OCI-LY7 (cell line): ENCODE data around the gene AKT1. TPM values are rescaled to one million over a fixed set of nuclear protein-coding genes. Genes with fewer than 3 reads are reported as not detected.

Source experiments
- BruUV-seq: library from RNA; stranded (reverse); fragments of 400-500 nt; replicated peaks from 2 replicates; lab custom pipeline; 2021; lab: Mats Ljungman, UMichigan
- CTCF ChIA-PET: fragments of 300-600 bp; sonication (Branson Sonifier 250); formaldehyde crosslinking; loops from one replicate; lab custom pipeline; 2022; ENCODE audit warnings: antibody characterized with exemption; ENCODE audit not compliant: unreplicated experiment; lab: Charles Lee
- POLR2A ChIA-PET: fragments of 300-600 bp; sonication (Branson Sonifier 250); formaldehyde crosslinking; loops from one replicate; lab custom pipeline; 2022; ENCODE audit warnings: antibody characterized with exemption; lab: Charles Lee
- DNase-seq: peaks from one replicate; pipeline ENCODE4 v3.0.0-alpha.2; 2015; ENCODE audit warnings: low spot score
- H2AFZ ChIP-seq: fragments of 200-600 bp; sonication (generic), shearing (Covaris generic); 2 replicates; pipeline ENCODE4 v1.6.1; 2014; ENCODE audit warnings: mild to moderate bottlenecking, antibody characterized with exemption, low read length, moderate library complexity
- H3K27ac ChIP-seq: fragments of 200-600 bp; sonication (generic); 2 replicates; pipeline ENCODE4 v1.5.1; 2014; ENCODE audit warnings: mixed run types, low read depth, mild to moderate bottlenecking, moderate library complexity, low read length, inconsistent platforms; ENCODE audit not compliant: poor library complexity, severe bottlenecking
- H3K36me3 ChIP-seq: fragments of 200-600 bp; sonication (generic); 2 replicates; pipeline ENCODE4 v1.6.1; 2014; ENCODE audit warnings: mild to moderate bottlenecking, antibody characterized with exemption, low read length, moderate library complexity, mixed read lengths; ENCODE audit not compliant: insufficient read depth
- H3K4me1 ChIP-seq: fragments of 200-600 bp; sonication (generic); 2 replicates; pipeline ENCODE4 v1.5.1; 2014; ENCODE audit warnings: mild to moderate bottlenecking, low read length; ENCODE audit not compliant: insufficient read depth, poor library complexity, severe bottlenecking
- H3K4me2 ChIP-seq: fragments of 200-600 bp; sonication (generic); 2 replicates; pipeline ENCODE4 v1.6.1; 2014; ENCODE audit warnings: mild to moderate bottlenecking, low read length
- H3K4me3 ChIP-seq: fragments of 200-600 bp; sonication (generic); 2 replicates; pipeline ENCODE4 v1.5.1; 2014; ENCODE audit warnings: mild to moderate bottlenecking, low read depth, low read length; ENCODE audit not compliant: poor library complexity, severe bottlenecking
- H3K79me2 ChIP-seq: fragments of 200-600 bp; sonication (generic); 2 replicates; pipeline ENCODE4 v1.6.1; 2016; ENCODE audit warnings: low read depth, mild to moderate bottlenecking, low read length, moderate library complexity, mixed read lengths; ENCODE audit not compliant: insufficient read depth
- H3K9me2 ChIP-seq: fragments of 200-600 bp; sonication (generic); 2 replicates; pipeline ENCODE4 v1.6.1; 2016; ENCODE audit warnings: mild to moderate bottlenecking, low read length, mixed read lengths; ENCODE audit not compliant: insufficient read depth
- H3K9me3 ChIP-seq: fragments of 200-600 bp; sonication (generic); 2 replicates; pipeline ENCODE4 v1.6.1; 2014; ENCODE audit warnings: mild to moderate bottlenecking, mixed run types, low read length, mixed read lengths
- H4K20me1 ChIP-seq: fragments of 200-600 bp; sonication (generic); 2 replicates; pipeline ENCODE4 v1.6.1; 2014; ENCODE audit warnings: mild to moderate bottlenecking, antibody characterized with exemption, low read length, moderate library complexity, mixed read lengths; ENCODE audit not compliant: insufficient read depth
- EZH2phosphoT487 ChIP-seq: fragments of 200-600 bp; sonication (generic); IDR thresholded peaks from 2 replicates; pipeline ENCODE4 v1.6.1; 2018; ENCODE audit warnings: low read depth, borderline replicate concordance, mild to moderate bottlenecking, mixed run types, antibody characterized with exemption, low read length, moderate library complexity, mixed read lengths
- intact Hi-C: fragments of 100-400 bp; cut with micrococcal nuclease; formaldehyde crosslinking; loops from one replicate; pipeline ENCODE4 v1.10.0; 2022; ENCODE audit not compliant: unreplicated experiment
- total RNA-seq, 2 experiments: library from RNA; depleted of rRNA in 1 of 2; stranded (reverse); fragments of >200 nt in 1 of 2; shearing (Covaris generic) in 1 of 2; gene quantifications; 2 replicates each; pipeline ENCODE4 v1.2.3, GENCODE V29; 2014 to 2022
- TF ChIP-seq, protein P1 (sequence below): fragments of 200-600 bp; sonication (generic); conservative IDR thresholded peaks from 2 replicates; pipeline ENCODE4 v1.5.1; 2014; ENCODE audit warnings: mild to moderate bottlenecking, antibody characterized with exemption, low read length, moderate library complexity, mixed read lengths

The AKT1 gene
- total RNA-seq, 2 experiments from 2014 or later = 75.4 to 108 TPM

DNA sequence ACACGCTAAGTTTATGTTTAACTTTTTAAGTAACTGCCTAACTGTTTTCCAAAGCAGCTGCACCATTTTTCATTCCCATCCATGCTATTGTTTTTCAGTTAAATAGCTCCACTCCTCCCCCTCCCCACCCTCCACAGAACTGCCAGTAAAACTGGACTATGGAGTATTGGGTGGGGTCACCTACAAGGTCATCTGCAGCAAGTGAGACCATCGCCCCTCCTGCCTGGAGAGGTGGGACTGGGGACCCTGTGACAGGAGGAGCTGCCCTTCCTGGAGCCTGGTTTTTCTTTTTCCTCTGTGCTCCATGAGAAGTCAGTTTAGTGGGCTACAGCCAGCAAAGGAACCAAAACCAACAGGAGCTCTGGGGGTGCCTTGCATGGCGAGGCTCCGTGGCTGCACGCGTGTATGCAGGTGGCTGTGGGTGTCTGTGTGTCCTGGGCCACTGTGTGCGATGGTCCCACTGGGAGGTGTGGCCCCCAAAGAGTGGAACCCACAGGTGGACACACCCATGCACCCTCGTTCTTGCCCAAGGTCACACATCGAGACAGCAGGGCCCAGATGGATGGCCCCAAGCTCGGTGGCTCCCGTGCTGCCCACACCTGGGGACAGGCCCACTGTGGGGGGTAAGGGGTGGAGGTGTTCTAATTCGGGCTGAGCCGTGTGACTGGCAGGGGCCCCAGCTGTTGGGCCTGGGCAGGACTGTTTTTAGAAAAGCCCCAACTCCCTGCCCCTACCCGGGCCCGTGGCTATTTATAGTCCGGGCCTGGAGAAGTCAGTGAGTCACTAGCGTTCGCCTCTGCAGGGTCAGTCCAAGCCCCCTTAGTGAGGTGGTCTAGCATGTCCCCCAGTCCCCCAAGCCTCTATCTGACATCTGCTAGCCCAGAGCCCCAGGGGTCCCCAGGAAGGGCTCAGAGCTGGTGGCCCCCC is 73.8 kb downstream of the AKT1 start:
- BruUV-seq = no TSS peak
- H3K4me2 ChIP-seq = no peak overlapping the region
- no peaks in the 10 kb centered on the region for H3K36me3 ChIP-seq
- no peaks in the 10 kb centered on the region for H3K79me2 ChIP-seq
- POLR2A ChIA-PET = no interaction called here
- intact Hi-C loops = no loop called here
- H3K9me3 ChIP-seq = no peaks in the 10 kb centered on the region
- TF ChIP-seq, protein P1, sequence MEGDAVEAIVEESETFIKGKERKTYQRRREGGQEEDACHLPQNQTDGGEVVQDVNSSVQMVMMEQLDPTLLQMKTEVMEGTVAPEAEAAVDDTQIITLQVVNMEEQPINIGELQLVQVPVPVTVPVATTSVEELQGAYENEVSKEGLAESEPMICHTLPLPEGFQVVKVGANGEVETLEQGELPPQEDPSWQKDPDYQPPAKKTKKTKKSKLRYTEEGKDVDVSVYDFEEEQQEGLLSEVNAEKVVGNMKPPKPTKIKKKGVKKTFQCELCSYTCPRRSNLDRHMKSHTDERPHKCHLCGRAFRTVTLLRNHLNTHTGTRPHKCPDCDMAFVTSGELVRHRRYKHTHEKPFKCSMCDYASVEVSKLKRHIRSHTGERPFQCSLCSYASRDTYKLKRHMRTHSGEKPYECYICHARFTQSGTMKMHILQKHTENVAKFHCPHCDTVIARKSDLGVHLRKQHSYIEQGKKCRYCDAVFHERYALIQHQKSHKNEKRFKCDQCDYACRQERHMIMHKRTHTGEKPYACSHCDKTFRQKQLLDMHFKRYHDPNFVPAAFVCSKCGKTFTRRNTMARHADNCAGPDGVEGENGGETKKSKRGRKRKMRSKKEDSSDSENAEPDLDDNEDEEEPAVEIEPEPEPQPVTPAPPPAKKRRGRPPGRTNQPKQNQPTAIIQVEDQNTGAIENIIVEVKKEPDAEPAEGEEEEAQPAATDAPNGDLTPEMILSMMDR = no peak
- TF ChIP-seq EZH2phosphoT487 = no peak
- CTCF ChIA-PET = interaction anchor here (1.4 kb wide), 1 partner anchor 64 kb away, joined by 3 read pairs; no protein-coding TSS in a partner anchor
- no peaks in the 10 kb centered on the region for H3K9me2 ChIP-seq
- H3K4me3 ChIP-seq = no peak overlapping the region
- H3K4me1 ChIP-seq = peaks cover 5% of the 10 kb centered on the region
- DNase-seq = no peak
- no peak overlapping the region for H3K27ac ChIP-seq
- no peak overlapping the region for H2AFZ ChIP-seq
- no peaks in the 10 kb centered on the region for H4K20me1 ChIP-seq

Other genes with a start within 250 kb of the AKT1 start
- gene C14orf180, start 216.0 kb downstream of the AKT1 start, total RNA-seq (2014; rRNA removed; shearing (Covaris generic)) = not detected in 2 replicates
- gene C14orf180, start 216.0 kb downstream of the AKT1 start, total RNA-seq (2022) = not detected in 2 replicates
- gene TMEM179, start 191.0 kb downstream of the AKT1 start, total RNA-seq (2014; rRNA removed; shearing (Covaris generic)) = not detected in 2 replicates
- not detected in 2 replicates for gene TMEM179, start 191.0 kb downstream of the AKT1 start, total RNA-seq (2022)
- 32.7 and 39.4 TPM in 2 replicates for gene INF2, start 106.1 kb downstream of the AKT1 start, total RNA-seq (2014; rRNA removed; shearing (Covaris generic))
- 43.4 and 51.6 TPM in 2 replicates for gene INF2, start 106.1 kb downstream of the AKT1 start, total RNA-seq (2022)
- gene ADSS1, start 71.5 kb downstream of the AKT1 start, total RNA-seq (2014; rRNA removed; shearing (Covaris generic)) = not detected in 2 replicates
- 2.1 and 2.8 TPM in 2 replicates for gene ADSS1, start 71.5 kb downstream of the AKT1 start, total RNA-seq (2022)
- 215 and 244 TPM in 2 replicates for gene SIVA1, start 42.6 kb downstream of the AKT1 start, total RNA-seq (2014; rRNA removed; shearing (Covaris generic))
- 88.3 and 111 TPM in 2 replicates for gene SIVA1, start 42.6 kb downstream of the AKT1 start, total RNA-seq (2022)
- 0.98 and 2.4 TPM in 2 replicates for gene ZBTB42, start 5.4 kb upstream of the AKT1 start, total RNA-seq (2014; rRNA removed; shearing (Covaris generic))
- 1.9 and 2.4 TPM in 2 replicates for gene ZBTB42, start 5.4 kb upstream of the AKT1 start, total RNA-seq (2022)
- 0.16 TPM in 1 of 2 replicates, not detected in the other for gene CEP170B, start 69.5 kb upstream of the AKT1 start, total RNA-seq (2014; rRNA removed; shearing (Covaris generic))
- 0.09 and 0.10 TPM in 2 replicates for gene CEP170B, start 69.5 kb upstream of the AKT1 start, total RNA-seq (2022)
- gene PLD4, start 129.1 kb upstream of the AKT1 start, total RNA-seq (2014; rRNA removed; shearing (Covaris generic)) = 0.66 TPM in 1 of 2 replicates, not detected in the other
- gene PLD4, start 129.1 kb upstream of the AKT1 start, total RNA-seq (2022) = 3.7 and 5.1 TPM in 2 replicates
- 0.21 TPM in 1 of 2 replicates, not detected in the other for gene AHNAK2, start 182.6 kb upstream of the AKT1 start, total RNA-seq (2014; rRNA removed; shearing (Covaris generic))
- gene AHNAK2, start 182.6 kb upstream of the AKT1 start, total RNA-seq (2022) = 0.09 and 0.61 TPM in 2 replicates
- 0.08 and 0.82 TPM in 2 replicates for gene CLBA1, start 190.0 kb upstream of the AKT1 start, total RNA-seq (2014; rRNA removed; shearing (Covaris generic))
- 1.2 TPM in 1 of 2 replicates, not detected in the other for gene CLBA1, start 190.0 kb upstream of the AKT1 start, total RNA-seq (2022)
- gene CDCA4, start 225.3 kb upstream of the AKT1 start, total RNA-seq (2014; rRNA removed; shearing (Covaris generic)) = 109 and 110 TPM in 2 replicates
- 74.0 and 79.5 TPM in 2 replicates for gene CDCA4, start 225.3 kb upstream of the AKT1 start, total RNA-seq (2022)